Mucosa of rectum (tissue), 2 donors: Measurements from ENCODE around the gene TMEM38B.
A peak's percentile ranks its signal among the peaks of the same experiment; 100 is the strongest.
"Not testable (repeated sequence)": the region's sequence is repeated elsewhere in the genome, so short reads cannot be mapped to it uniquely, and the experiment has no call there.

Experiments used
- H3K27ac ChIP-seq, 2 donors: one replicate each; pipeline ENCODE4 v1.7.0; 2013; ENCODE audit warnings: inconsistent platforms in 2 of 2, low read depth in 2 of 2, low read length in 2 of 2
- H3K27me3 ChIP-seq, 2 donors: one replicate each; pipeline ENCODE4 v1.7.0; 2013; ENCODE audit warnings: low read length in 2 of 2; ENCODE audit not compliant: control insufficient read depth in 2 of 2, insufficient read depth in 2 of 2
- H3K36me3 ChIP-seq, 2 donors: one replicate each; pipeline ENCODE4 v1.7.0; 2013; ENCODE audit warnings: low read length in 2 of 2; ENCODE audit not compliant: control insufficient read depth in 2 of 2, insufficient read depth in 2 of 2
- H3K4me1 ChIP-seq, 2 donors: one replicate each; pipeline ENCODE4 v1.7.0; 2013; ENCODE audit warnings: low read length in 2 of 2, mild to moderate bottlenecking in 1 of 2; ENCODE audit not compliant: control insufficient read depth in 2 of 2, insufficient read depth in 2 of 2
- H3K4me3 ChIP-seq, 2 donors: one replicate each; pipeline ENCODE4 v1.7.0; 2013; ENCODE audit warnings: low read length in 2 of 2
- H3K9ac ChIP-seq, 2 donors: one replicate each; pipeline ENCODE4 v1.7.0; 2013; ENCODE audit warnings: low read length in 2 of 2, low read depth in 1 of 2, mild to moderate bottlenecking in 1 of 2
- H3K9me3 ChIP-seq, 2 donors: one replicate each; pipeline ENCODE4 v1.7.0; 2013; ENCODE audit warnings: low read length in 2 of 2; ENCODE audit not compliant: control insufficient read depth in 2 of 2
- donor health status: healthy.
- donor health status: Normal muscosa, but diverticular disease.

The TMEM38B gene

DNA sequence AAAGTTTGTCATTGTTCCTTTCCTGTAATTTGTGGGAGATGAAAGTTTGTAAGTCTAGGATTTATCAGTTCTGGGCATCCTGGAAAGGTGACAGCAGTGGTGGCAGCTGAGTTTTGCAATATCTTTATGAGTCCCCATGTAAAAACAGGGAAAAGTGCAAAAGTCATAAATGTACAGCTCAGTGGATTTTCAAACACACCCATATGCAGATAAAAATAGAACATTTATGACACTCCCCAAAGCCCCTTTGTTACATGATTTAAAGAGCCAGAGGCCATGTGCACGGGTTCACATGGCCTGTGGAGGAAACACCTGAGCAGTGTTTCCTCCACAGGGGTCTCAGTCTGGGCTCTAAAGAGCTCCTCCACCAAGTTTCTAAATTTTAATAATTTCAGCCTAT lies 6.3 kb downstream of the TMEM38B start:
- peak overlapping the region in 1 of 2 donors; percentile 8 for H3K27ac ChIP-seq
- peak overlapping the region in 1 of 2 donors; percentile 0 for H3K4me3 ChIP-seq
- H3K9ac ChIP-seq = no peak overlapping the region
- peaks cover 0 to 2% of the 10 kb centered on the region in 2 donors for H3K36me3 ChIP-seq
- no peaks in the 10 kb centered on the region for H3K9me3 ChIP-seq
- H3K27me3 ChIP-seq = no peaks in the 10 kb centered on the region
- H3K4me1 ChIP-seq = peaks cover 4 to 7% of the 10 kb centered on the region in 2 donors

DNA sequence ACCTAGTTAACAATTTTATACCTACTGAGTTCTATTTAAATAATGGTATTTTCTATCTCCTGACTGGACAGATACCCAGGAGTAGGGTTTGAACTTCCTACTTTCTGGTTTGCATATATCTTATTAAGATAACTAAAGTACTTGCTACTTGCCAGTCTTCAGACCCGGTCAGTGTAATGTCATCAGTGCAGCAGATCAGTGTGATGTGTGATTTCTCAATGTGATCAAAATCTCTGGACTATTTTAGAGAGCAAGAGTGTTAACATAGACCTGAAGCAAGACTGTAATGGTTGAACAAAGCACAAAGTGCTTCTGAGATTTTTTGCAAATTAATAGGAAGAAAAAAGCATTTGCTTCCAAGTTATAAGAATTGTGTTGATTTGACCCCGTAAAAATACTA lies 6.8 kb downstream of the TMEM38B start:
- Histone ChIP-seq H3K4me1 (peaks cover 4 to 7% of the 10 kb centered on the region in 2 donors), H3K27ac (peak overlapping the region in 1 of 2 donors; percentile 8), H3K27me3 (no peaks in the 10 kb centered on the region), H3K9me3 (no peaks in the 10 kb centered on the region), H3K36me3 (peaks cover 0 to 2% of the 10 kb centered on the region in 2 donors), H3K4me3 (no peak overlapping the region), H3K9ac (no peak overlapping the region)

DNA sequence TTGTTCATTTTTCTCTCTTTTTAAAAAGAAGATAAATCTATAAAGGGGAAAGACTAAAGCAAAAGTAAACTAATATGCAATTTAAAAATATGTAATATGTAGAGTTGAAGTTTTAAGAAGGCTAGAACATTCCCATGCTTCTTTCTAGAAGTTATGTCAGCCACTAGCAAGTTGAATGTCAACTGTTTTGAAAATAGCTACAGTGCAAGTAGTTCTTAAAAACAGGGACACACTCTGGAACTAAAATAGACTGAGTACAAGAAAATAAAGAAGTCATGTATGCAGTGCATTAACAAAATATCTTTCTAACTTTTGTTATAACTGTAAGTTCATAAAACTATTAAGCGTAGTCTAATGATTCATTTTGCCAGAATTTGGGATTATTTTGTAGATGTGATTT lies 7.9 kb downstream of the TMEM38B start:
- no peak overlapping the region for H3K9ac ChIP-seq
- no peak overlapping the region for H3K4me3 ChIP-seq
- H3K27ac ChIP-seq = no peak overlapping the region
- no peaks in the 10 kb centered on the region for H3K9me3 ChIP-seq
- no peaks in the 10 kb centered on the region for H3K27me3 ChIP-seq
- H3K4me1 ChIP-seq = peaks cover 4 to 7% of the 10 kb centered on the region in 2 donors
- peaks cover 0 to 2% of the 10 kb centered on the region in 2 donors for H3K36me3 ChIP-seq

DNA sequence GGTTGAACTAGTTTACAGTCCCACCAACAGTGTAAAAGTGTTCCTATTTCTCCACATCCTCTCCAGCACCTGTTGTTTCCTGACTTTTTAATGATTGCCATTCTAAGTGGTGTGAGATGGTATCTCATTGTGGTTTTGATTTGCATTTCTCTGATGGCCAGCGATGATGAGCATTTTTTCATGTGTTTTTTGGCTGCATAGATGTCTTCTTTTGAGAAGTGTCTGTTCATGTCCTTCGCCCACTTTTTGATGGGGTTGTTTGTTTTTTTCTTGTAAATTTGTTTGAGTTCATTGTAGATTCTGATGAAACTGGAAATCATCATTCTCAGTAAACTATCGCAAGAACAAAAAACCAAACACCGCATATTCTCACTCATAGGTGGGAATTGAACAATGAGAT lies 9.3 kb downstream of the TMEM38B start:
- not testable (repeated sequence) for H3K9ac ChIP-seq, H3K27me3 ChIP-seq, H3K4me3 ChIP-seq, H3K36me3 ChIP-seq, H3K4me1 ChIP-seq, H3K9me3 ChIP-seq, H3K27ac ChIP-seq

DNA sequence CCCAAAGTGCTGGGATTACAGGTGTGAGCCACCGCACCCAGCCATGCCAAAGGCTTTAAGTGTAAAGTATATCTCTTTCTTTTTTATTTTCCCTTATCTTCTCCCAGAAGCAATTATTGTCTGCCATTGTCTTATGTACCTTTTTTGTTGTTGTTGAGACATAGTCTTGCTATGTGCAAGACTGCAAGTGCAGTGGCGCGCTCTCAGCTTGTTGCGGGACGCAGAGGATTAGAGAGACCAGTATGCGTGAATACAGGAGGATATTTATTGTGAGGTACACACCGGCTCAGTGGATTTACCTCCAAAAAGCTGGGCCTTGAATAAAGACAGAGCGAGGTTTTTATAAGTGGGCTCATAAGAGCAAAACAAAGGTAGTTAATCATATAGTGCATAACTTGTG lies 11.8 kb downstream of the TMEM38B start:
- Histone ChIP-seq H3K9me3 (no peaks in the 10 kb centered on the region), H3K4me1 (no peaks in the 10 kb centered on the region), H3K4me3 (no peak overlapping the region), H3K36me3 (peaks cover 4 to 7% of the 10 kb centered on the region in 2 donors), H3K27ac (no peak overlapping the region), H3K27me3 (no peaks in the 10 kb centered on the region), H3K9ac (no peak overlapping the region)

DNA sequence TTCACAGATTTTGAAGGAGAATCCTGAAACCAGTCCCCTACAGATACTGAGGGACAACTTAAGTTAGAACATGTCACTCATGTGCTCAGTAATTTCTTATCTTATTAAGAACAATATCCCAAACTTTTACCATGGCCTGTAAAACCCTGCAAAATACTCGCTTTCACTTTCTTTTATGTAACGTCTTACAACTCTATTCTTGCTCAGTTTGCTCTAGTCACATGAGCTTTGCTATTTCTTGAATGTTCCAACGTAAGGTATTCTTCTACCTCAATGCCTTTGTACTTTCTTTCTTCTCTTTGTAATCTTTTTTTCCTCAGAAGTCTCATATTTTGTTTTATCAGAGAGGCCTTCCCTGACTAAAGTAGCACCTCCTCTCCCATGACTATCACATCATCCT lies 14.1 kb downstream of the TMEM38B start:
- H3K27ac ChIP-seq = no peak overlapping the region
- H3K4me3 ChIP-seq = no peak overlapping the region
- H3K9ac ChIP-seq = no peak overlapping the region
- H3K9me3 ChIP-seq = no peaks in the 10 kb centered on the region
- H3K36me3 ChIP-seq = peaks cover 4 to 7% of the 10 kb centered on the region in 2 donors
- H3K4me1 ChIP-seq = no peaks in the 10 kb centered on the region
- no peaks in the 10 kb centered on the region for H3K27me3 ChIP-seq

DNA sequence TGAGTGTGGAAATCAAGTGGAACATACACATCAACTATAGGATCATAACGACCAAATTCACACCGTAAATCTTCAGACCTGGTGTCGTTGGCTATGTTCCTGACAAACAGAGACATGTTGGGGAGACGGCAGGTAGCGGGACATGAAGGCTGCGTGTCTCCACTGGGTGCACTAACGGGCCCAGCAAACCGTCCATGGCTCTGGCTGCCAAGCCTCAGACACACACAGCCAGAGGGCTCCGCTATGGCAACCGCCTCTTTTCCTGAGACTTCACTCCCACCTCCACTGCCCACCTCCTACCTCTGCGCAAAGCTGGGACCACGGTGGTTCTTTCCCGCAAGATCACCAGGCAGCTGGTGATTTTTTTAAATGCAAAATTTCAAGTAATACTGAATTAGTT lies 16.3 kb downstream of the TMEM38B start:
- Histone ChIP-seq H3K27me3 (no peaks in the 10 kb centered on the region), H3K9ac (no peak overlapping the region), H3K9me3 (no peaks in the 10 kb centered on the region), H3K4me3 (no peak overlapping the region), H3K27ac (no peak overlapping the region), H3K4me1 (no peaks in the 10 kb centered on the region), H3K36me3 (peaks cover 4 to 6% of the 10 kb centered on the region in 2 donors)

DNA sequence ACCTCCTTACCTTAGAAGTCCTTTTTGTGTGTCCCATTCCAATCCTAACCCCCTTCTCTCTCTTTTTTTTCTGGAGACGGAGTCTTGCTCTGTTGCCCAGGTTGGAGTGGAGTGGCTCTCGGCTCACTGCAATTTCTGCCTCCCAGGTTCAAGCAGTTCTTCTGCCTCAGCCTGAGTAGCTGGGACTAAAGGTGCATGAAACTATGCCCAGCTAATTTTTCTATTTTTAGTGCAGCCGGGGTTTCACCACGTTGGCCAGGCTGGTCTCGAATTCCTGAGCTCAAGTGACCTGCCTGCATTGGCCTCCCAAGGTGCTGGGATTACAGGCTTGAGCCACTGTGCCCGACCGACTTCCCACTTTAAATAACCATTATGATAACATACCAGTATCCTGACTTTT lies 17.5 kb downstream of the TMEM38B start:
- Histone ChIP-seq H3K27ac (no peak overlapping the region), H3K9me3 (no peaks in the 10 kb centered on the region), H3K36me3 (peaks cover 4 to 6% of the 10 kb centered on the region in 2 donors), H3K9ac (no peak overlapping the region), H3K4me1 (no peaks in the 10 kb centered on the region), H3K27me3 (no peaks in the 10 kb centered on the region), H3K4me3 (no peak overlapping the region)

DNA sequence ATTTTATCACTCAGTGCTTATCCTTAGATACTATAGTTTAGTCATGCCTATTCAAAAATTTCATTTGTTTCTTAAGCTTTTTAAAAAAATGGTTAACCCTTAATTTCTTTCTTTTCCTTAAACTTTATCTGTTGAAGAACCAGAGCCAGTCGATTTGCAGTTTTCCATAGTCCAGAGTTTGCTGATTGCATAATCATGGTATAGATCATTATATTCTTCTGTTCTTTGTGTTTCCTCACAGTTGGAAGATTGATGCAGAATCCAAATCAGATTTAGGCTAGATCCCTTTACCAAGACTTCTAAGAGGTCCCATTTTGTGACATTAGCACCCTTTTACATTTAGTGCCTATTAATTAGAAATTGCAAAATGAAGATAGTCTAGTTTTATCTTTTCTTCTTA lies 18.0 kb downstream of the TMEM38B start:
- Histone ChIP-seq H3K9me3 (no peaks in the 10 kb centered on the region), H3K4me1 (no peaks in the 10 kb centered on the region)

DNA sequence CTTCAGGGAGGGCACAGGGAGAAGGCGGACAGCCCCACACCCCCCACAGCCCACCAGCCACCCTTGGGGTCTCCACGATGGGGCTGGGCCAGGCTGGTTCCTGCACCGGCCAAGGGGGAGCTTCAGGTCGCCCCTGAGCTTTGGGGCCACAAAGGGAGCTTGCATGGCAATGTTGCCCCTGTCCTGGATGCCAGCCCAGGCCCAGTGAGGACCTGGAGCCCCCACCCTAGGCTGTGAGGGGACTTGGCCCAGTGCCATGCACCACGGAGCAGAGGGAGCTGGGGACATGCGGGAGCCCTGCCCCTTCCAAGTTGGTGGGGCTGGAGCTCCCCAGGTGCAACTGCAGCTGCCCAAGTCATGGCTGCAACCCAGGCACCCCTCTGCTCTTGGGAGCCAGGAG lies 18.4 kb downstream of the TMEM38B start:
- Histone ChIP-seq H3K9ac (no peak overlapping the region), H3K36me3 (peaks cover 4 to 6% of the 10 kb centered on the region in 2 donors), H3K27me3 (no peaks in the 10 kb centered on the region), H3K4me3 (no peak overlapping the region), H3K27ac (no peak overlapping the region), H3K9me3 (no peaks in the 10 kb centered on the region), H3K4me1 (no peaks in the 10 kb centered on the region)

More for the DNA sequence above, 18.0 kb downstream of the TMEM38B start:
- peaks cover 4 to 6% of the 10 kb centered on the region in 2 donors for H3K36me3 ChIP-seq
- H3K27me3 ChIP-seq = no peaks in the 10 kb centered on the region
- no peak overlapping the region for H3K4me3 ChIP-seq
- H3K9ac ChIP-seq = no peak overlapping the region
- no peak overlapping the region for H3K27ac ChIP-seq
